ENCODE measurements around the gene TBC1D9B.

The TBC1D9B gene

DNA sequence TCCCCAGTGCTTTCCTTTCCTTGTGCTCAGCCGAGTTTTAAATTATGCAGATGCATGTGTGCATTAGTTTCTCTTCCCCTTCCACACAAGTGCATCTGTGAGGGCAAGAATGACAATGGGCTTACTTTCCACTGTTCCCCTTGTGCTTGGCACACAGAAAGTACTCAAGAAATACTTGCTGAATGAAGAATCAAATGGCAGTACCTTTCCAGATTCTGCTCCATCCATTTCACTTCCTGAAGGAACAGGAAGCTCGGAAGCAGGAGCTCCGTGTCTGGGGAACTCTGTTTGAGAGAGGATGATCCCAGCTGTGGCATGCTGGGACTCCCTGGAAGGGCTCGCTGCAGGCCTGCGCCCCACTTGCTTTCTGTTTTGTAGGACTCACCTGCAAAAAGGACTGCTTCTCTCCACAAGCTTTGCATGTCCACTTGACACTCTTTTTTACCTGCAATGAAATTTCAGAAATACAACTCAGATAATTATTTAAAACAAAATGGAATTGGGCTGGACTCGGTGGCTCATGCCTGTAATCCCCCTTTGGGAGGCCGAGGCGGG, 54.6 kb downstream of the TBC1D9B start:
- TF ChIP-seq, protein P1, sequence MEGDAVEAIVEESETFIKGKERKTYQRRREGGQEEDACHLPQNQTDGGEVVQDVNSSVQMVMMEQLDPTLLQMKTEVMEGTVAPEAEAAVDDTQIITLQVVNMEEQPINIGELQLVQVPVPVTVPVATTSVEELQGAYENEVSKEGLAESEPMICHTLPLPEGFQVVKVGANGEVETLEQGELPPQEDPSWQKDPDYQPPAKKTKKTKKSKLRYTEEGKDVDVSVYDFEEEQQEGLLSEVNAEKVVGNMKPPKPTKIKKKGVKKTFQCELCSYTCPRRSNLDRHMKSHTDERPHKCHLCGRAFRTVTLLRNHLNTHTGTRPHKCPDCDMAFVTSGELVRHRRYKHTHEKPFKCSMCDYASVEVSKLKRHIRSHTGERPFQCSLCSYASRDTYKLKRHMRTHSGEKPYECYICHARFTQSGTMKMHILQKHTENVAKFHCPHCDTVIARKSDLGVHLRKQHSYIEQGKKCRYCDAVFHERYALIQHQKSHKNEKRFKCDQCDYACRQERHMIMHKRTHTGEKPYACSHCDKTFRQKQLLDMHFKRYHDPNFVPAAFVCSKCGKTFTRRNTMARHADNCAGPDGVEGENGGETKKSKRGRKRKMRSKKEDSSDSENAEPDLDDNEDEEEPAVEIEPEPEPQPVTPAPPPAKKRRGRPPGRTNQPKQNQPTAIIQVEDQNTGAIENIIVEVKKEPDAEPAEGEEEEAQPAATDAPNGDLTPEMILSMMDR (IDR thresholded peaks at IDR 0.05; ENCODE audit: low read depth, low read length): no peak
- DNase-seq (ENCODE audit: low read depth, low spot score): no peak
- in situ Hi-C loops (cut with HindIII; ENCODE audit: low sequenced_read_pairs): no loop called here
- H3K4me3 ChIP-seq (ENCODE audit: low read depth, low read length): no peak overlapping the region

DNA sequence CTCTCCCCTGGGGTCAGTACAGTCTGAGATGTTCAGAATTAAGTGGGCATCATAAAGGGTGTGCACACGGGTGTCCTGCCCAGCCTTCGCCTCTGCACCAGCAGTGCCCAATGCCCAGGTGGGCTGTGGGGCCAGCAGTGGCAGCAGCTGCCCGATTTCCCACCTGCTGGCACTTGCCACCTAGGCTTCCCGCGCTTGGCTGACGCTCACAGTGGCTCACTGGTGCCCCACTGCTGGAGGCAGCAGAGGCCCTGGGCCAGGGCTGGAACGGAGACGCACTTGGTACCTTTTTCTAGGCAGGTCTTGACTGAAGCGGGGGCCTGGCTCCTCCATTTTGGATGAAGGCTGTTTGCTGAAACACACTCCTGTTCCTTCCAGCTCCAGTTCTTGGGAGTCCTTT, 66.1 kb downstream of the TBC1D9B start:
- TF ChIP-seq, protein P1 (IDR thresholded peaks at IDR 0.05; ENCODE audit: low read depth, low read length): no peak
- in situ Hi-C loops (cut with HindIII; ENCODE audit: low sequenced_read_pairs): no loop called here
- DNase-seq (ENCODE audit: low read depth, low spot score): no peak
- H3K4me3 ChIP-seq (ENCODE audit: low read depth, low read length): no peak overlapping the region

DNA sequence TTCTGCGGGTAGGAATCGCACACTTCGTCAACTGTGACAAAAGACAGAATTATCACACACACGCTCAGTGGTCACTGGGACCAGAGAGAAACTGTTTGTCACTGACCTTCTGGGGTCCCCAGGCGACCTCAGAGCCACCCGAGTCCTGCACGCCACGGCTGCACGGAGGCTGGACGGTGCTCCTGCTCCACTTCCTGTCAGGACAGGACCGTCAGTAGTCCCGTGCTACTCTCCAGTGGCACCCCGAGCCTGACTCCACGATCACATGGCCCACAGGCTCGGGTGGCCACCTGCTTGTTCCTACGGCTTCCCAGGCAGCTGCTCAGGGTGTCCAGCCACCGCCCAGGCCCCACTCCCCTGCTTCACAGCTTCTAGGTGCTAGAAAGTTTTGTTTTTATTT, 66.9 kb downstream of the TBC1D9B start:
- no peak overlapping the region for H3K4me3 ChIP-seq (ENCODE audit: low read depth, low read length)
- TF ChIP-seq, protein P1 (IDR thresholded peaks at IDR 0.05; ENCODE audit: low read depth, low read length): no peak
- in situ Hi-C loops (cut with HindIII; ENCODE audit: low sequenced_read_pairs): no loop called here
- DNase-seq (ENCODE audit: low read depth, low spot score): no peak

DNA sequence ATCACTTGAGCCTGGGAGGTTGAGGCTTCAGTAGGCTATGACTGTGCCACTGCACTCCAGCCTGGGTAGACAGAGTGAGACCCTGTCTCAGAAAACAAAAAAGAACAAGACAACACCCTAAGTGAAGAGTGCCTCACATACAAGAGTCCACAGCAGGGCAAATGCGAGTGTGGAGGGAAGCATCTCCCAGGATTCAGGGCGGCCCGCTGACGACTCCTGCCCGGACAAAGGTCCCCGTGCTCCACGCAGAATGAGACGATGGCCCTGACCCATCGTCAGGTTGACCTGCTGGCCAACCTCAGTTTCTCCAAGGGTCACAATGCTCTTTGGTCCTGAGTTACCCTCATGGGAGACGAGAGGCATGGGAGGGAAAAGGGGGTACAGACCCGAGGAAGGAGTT, 67.4 kb downstream of the TBC1D9B start:
- no peak overlapping the region for H3K4me3 ChIP-seq (ENCODE audit: low read depth, low read length)
- in situ Hi-C loops (cut with HindIII; ENCODE audit: low sequenced_read_pairs): no loop called here
- TF ChIP-seq, protein P1 (IDR thresholded peaks at IDR 0.05; ENCODE audit: low read depth, low read length): no peak
- DNase-seq (ENCODE audit: low read depth, low spot score): no peak

DNA sequence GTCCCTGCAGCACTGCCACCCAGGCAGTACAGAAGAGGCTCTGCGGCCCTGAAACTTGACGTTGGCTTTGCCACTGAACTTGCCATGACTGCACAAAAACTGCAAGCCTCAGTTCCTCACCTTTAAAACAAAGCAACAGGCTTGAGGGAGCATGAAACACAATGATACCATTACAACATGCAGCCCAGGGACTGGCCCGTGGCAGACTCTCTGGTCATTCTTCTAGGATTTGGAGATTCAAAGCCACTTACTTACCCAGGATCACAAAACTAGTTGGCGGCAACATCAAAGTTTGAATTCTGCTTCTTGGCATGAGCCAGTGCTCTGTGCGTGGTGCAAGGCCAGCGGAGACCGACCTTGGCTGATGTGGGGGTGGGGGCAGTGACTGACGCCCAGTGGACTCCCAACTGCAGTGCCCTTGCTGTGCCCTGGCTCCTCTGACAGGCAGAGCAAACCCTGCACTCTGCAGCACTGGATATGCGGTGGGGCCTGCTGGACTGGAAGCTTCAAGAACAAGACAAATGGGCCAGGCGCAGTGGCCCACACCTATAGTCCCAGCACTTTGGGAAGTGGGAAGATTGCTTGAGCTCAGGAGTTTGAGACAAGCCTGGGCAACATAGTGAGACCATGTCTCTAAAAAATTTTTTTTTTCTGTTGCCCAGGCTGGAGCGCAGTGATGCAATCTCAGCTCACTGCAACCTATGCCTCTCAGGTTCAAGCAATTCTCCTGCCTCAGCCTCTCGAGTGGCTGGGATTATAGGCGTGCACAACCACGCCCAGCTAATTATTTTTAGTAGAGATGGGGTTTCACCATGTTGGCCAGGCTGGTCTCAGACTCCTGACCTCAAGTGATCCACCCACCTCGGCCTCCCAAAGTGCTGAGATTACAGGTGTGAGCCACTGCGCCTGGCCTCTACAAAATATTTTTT, 68.1 kb downstream of the TBC1D9B start:
- DNase-seq (ENCODE audit: low read depth, low spot score): no peak
- in situ Hi-C loops (cut with HindIII; ENCODE audit: low sequenced_read_pairs): no loop called here
- TF ChIP-seq, protein P1 (IDR thresholded peaks at IDR 0.05; ENCODE audit: low read depth, low read length): no peak

DNA sequence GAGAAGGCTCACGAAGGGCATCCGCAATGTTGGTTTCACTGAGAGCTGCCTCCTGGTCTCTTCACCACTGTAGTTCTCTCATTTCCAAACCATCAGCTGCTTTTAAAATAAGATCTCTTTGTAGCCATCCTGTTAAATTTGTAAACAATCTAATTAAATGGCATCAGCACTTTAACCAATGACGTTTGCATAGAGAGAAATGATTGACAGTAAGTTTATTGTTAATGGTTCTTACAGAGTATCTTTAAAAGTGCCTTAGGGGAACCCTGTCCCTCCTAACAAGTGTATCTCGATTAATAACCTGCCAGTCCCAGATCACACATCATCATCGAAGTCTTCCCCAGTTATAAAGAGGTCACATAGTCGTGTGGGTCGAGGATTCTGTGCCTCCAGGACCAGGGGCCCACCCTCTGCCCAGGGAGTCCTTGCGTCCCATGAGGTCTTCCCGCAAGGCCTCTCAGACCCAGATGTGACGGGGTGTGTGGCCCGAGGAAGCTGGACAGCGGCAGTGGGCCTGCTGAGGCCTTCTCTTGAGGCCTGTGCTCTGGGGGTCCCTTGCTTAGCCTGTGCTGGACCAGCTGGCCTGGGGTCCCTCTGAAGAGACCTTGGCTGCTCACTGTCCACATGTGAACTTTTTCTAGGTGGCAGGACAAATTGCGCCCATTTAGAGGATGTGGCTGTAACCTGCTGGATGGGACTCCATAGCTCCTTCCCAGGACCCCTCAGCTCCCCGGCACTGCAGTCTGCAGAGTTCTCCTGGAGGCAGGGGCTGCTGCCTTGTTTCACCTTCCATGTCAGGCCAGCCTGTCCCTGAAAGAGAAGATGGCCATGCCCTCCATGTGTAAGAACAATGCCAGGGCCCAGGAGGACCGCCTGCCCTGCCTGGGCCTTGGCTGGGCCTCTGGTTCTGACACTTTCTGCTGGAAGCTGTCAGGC, 70.4 kb downstream of the TBC1D9B start:
- DNase-seq (ENCODE audit: low read depth, low spot score): no peak
- TF ChIP-seq, protein P1 (IDR thresholded peaks at IDR 0.05; ENCODE audit: low read depth, low read length): no peak
- in situ Hi-C loops (cut with HindIII; ENCODE audit: low sequenced_read_pairs): no loop called here
- no peak overlapping the region for H3K4me3 ChIP-seq (ENCODE audit: low read depth, low read length)

More for the DNA sequence above, 68.1 kb downstream of the TBC1D9B start:
- no peak overlapping the region for H3K4me3 ChIP-seq (ENCODE audit: low read depth, low read length)
